ENCODE results near the gene WNT11. TPM values are rescaled to one million over a fixed set of nuclear protein-coding genes. Genes with fewer than 3 reads are reported as not detected.

WNT11 gene
- total RNA-seq, 2 donors from 2014 or later: 1.6 to 6.8 TPM

GRCh38 chr11:76234021-76234415 is 27.7 kb upstream of the WNT11 start:
- Histone ChIP-seq H3K4me3 (peak overlapping the region; percentile 75 to 85), H3K36me3 (no peaks in the 10 kb centered on the region), H3K4me1 (peaks cover 0 to 12% of the 10 kb centered on the region in 2 donors), H3K27me3 (no peaks in the 10 kb centered on the region), H3K27ac (peak overlapping the region; percentile 87), H3K9me3 (no peaks in the 10 kb centered on the region)
- TF ChIP-seq CTCF (IDR thresholded peaks at IDR 0.05): no peak
- DNase-seq (ENCODE audit: low spot score): peak; percentile 85

- H3K4me1 ChIP-seq: peaks cover 0 to 12% of the 10 kb centered on the region in 2 donors
- DNase-seq (ENCODE audit: low spot score): no peak
- no peak overlapping the region for H3K4me3 ChIP-seq
- H3K27ac ChIP-seq: peak overlapping the region; percentile 87
- H3K9me3 ChIP-seq: no peaks in the 10 kb centered on the region
- H3K36me3 ChIP-seq: no peaks in the 10 kb centered on the region
- TF ChIP-seq CTCF (IDR thresholded peaks at IDR 0.05): no peak
- H3K27me3 ChIP-seq: no peaks in the 10 kb centered on the region
These were observed 27.1 kb upstream of the WNT11 start for GRCh38 chr11:76233196-76233921.

- H3K27me3 ChIP-seq: no peaks in the 10 kb centered on the region
- no peaks in the 10 kb centered on the region for H3K9me3 ChIP-seq
- H3K4me1 ChIP-seq: peaks cover 0 to 12% of the 10 kb centered on the region in 2 donors
- H3K36me3 ChIP-seq: no peaks in the 10 kb centered on the region
- H3K27ac ChIP-seq: no peak overlapping the region
- DNase-seq (ENCODE audit: low spot score): no peak
- TF ChIP-seq CTCF (IDR thresholded peaks at IDR 0.05): no peak
- no peak overlapping the region for H3K4me3 ChIP-seq
These were observed 25.8 kb upstream of the WNT11 start for GRCh38 chr11:76232026-76232665.

- Histone ChIP-seq H3K27me3 (no peaks in the 10 kb centered on the region), H3K4me1 (peaks cover 0 to 12% of the 10 kb centered on the region in 2 donors), H3K36me3 (no peaks in the 10 kb centered on the region), H3K4me3 (no peak overlapping the region), H3K9me3 (no peaks in the 10 kb centered on the region), H3K27ac (no peak overlapping the region)
- TF ChIP-seq CTCF (IDR thresholded peaks at IDR 0.05): no peak
- no peak for DNase-seq (ENCODE audit: low spot score)
These were observed 24.9 kb upstream of the WNT11 start for GRCh38 chr11:76231121-76231738.

- no peak overlapping the region for H3K27ac ChIP-seq
- no peaks in the 10 kb centered on the region for H3K36me3 ChIP-seq
- H3K27me3 ChIP-seq: no peaks in the 10 kb centered on the region
- no peak overlapping the region for H3K4me3 ChIP-seq
- TF ChIP-seq CTCF (IDR thresholded peaks at IDR 0.05): no peak
- H3K9me3 ChIP-seq: no peaks in the 10 kb centered on the region
- DNase-seq (ENCODE audit: low spot score): no peak
- peaks cover 0 to 12% of the 10 kb centered on the region in 2 donors for H3K4me1 ChIP-seq
These were observed 24.1 kb upstream of the WNT11 start for GRCh38 chr11:76230392-76230791.
